ENCODE results near the gene ERCC6L2.

DNA sequence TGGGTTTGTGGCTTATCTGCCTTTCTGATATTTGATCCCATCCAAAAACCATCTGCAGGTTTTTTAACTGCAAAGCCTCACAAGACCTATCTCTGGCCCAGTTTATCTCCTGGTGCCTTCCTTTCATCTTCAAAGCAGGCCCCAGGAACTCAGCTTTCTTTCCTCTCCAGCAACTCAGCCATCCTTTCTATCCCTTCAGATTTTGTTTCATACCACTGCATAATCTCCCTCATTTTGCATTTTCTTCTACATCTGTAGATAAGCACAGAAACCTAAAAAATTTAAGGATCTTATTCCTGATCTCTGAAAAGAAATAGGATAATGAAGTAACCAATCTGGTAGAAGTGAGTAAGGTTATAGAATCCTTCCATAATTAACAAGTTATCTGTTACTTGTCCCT lies 19.5 kb upstream of the ERCC6L2 start:
- TF ChIP-seq POLR2A (IDR thresholded peaks at IDR 0.05; ENCODE audit: borderline replicate concordance, extremely low read depth, insufficient read depth, insufficient read length) (no peak), YY1 (IDR thresholded peaks at IDR 0.05; ENCODE audit: extremely low read depth, insufficient replicate concordance, low read depth, low read length) (no peak)
- TF ChIP-seq, protein P1, sequence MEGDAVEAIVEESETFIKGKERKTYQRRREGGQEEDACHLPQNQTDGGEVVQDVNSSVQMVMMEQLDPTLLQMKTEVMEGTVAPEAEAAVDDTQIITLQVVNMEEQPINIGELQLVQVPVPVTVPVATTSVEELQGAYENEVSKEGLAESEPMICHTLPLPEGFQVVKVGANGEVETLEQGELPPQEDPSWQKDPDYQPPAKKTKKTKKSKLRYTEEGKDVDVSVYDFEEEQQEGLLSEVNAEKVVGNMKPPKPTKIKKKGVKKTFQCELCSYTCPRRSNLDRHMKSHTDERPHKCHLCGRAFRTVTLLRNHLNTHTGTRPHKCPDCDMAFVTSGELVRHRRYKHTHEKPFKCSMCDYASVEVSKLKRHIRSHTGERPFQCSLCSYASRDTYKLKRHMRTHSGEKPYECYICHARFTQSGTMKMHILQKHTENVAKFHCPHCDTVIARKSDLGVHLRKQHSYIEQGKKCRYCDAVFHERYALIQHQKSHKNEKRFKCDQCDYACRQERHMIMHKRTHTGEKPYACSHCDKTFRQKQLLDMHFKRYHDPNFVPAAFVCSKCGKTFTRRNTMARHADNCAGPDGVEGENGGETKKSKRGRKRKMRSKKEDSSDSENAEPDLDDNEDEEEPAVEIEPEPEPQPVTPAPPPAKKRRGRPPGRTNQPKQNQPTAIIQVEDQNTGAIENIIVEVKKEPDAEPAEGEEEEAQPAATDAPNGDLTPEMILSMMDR (IDR thresholded peaks at IDR 0.05 in 2 of 3, conservative IDR thresholded peaks at IDR 0.05 in 1 of 3; ENCODE audit: borderline replicate concordance in 1 of 3, insufficient read depth in 1 of 3, low read depth in 2 of 3, low read length in 2 of 3): no peak
- TF ChIP-seq, protein P2, sequence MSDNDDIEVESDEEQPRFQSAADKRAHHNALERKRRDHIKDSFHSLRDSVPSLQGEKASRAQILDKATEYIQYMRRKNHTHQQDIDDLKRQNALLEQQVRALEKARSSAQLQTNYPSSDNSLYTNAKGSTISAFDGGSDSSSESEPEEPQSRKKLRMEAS (IDR thresholded peaks at IDR 0.05): no peak
